ENCODE measurements around the gene DNHD1.

The DNHD1 gene

GRCh38 chr11:6565325-6565724, 68.2 kb downstream of the DNHD1 start:
- no peak for DNase-seq

- DNase-seq = no peak
Observed at GRCh38 chr11:6565988-6566703, 69.1 kb downstream of the DNHD1 start.

GRCh38 chr11:6566704-6567370, 69.8 kb downstream of the DNHD1 start:
- DNase-seq = no peak

DNA sequence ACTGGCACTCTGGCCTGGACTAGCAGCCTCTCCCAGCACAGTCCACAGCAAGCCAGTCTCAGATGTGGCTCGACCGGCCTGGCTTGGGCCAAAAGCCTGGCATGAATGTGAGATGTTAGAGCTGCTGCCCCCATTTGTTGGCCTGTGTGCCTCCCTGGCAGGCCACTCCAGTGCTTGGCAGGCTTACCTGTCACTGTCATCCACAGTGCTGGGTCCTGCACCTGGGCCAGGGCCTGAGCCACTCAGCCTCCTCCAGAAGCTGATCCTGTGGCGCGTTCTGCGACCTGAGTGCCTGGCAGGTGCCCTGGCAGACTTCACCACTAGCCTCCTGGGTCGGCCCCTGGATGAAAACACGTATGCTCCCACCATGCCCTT, 70.3 kb downstream of the DNHD1 start:
- DNase-seq = peak; percentile 50

DNA sequence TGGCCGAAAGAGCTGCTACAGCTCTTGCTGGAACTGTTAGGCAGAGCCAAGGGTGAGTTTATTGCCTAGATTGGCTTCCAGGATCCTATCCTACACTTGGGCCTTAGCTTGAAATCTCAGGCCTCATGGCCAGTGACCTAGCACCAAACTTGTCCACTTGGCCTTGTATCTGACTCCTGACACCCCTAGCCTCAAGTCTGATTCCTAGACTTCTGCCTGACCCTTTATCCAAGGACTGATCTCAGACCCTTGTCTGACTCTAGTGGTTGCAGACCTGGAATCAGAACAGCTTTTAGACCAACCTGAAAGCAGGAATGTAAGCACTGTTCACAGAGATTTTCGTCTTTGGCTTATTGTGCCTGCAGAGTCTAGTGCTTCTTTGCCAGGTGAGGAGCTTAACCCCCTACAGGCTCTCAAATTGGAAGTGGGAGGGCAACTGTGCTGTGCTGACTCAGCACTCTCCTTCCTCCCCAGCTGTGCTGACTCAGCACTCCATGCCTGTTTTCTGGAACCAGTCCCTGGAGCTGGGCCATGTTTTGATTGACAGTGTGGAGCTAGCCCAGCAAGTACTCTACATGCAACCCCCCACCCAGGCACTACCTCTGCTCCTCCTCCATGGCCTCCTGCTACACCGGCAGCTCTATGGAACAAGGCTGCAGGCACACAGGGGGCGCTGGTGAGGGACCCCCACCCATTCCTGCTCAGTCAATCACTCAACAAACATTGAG, 71.3 kb downstream of the DNHD1 start:
- no peak for DNase-seq

DNA sequence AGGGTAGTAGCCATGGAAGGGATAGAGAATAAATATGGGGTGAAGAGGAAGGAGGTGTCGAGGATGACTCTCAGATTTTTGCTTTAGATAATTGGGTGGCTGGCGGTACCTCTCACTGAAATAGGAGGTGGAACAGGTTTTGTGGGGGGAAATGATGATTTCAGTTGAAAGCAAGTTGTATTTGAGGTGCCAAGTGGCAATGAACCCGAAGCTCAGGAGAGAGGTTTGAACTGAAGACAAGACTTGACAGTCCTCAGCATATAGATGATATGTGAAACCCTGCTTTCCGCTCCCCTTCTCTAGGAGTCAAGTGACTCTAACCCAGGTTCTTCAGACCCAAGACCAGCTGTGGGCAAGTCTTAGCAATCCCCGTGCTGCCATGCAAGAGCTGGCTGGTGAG, 72.6 kb downstream of the DNHD1 start:
- DNase-seq = no peak

DNA sequence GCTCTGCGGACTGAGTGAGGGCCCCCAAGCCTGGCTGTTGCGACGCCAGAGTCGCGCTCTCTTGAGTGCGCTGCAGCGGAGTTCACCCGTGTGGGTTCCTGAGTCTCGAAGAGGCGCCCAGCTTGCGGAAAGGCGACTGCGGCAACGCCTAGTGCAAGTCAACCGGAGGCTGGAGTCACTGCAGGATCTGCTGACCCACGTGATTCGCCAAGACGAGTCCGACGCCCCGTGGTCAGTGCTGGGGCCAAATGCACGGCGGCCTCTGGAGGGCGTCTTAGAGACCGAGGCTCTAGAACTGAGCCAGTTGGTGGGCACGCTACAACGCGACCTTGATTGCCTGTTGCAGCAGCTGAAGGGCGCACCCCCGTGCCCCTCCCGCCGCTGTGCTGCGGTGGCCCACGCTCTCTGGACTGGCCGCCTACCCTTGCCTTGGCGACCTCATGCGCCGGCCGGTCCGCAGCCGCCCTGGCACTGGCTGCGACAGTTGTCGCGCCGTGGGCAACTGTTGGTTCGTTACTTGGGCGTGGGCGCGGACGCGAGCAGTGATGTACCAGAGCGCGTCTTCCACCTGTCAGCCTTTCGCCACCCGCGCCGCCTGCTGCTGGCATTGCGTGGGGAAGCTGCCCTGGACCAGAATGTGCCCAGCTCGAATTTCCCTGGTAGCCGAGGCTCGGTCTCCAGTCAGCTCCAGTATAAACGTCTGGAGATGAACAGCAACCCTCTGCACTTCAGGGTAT, 73.8 kb downstream of the DNHD1 start:
- no peak for DNase-seq

GRCh38 chr11:6571434-6572008, 74.4 kb downstream of the DNHD1 start:
- no peak for DNase-seq

GRCh38 chr11:6572215-6572614, 75.1 kb downstream of the DNHD1 start:
- no peak for DNase-seq

DNA sequence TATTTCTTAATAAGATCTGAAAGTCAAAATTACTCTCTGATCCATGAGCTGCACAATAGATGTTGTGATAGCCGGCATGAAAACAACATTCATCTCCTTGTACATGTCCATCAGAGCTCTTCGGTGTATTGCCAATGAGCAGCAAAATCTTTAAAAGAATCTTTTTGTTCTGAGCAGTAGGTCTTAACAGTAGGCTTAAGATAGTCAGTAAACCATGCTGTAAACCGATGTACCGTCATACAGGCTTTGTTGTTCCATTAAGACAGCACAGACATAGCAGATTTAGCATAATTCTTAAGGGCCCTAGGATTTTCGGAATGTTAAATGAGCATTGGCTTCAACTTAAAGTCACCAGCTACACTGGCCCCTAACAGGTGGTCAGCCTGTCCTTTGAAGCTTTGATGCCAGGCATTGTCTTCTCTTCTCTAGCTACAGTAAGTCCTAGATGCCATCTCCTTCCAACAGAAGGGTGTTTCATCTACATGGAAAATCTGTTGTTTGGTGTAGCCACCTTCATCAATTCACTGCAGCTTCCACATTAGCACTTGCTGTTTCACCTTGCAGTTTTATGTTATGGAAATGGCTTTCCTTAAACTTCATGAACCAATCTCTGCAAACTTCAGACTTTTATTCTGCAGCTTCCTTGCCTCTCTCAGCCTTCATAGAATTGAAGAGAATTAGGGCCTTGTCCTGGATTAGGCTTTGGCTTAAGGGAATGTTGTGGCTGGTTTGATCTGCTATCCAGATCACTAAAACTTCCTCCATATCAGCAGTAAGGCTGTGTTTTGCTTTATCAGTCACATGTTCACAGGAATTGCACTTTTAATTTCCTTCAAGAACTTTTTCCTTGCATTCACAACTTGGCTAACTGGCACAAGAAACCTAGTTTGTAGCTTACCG, 78.0 kb downstream of the DNHD1 start:
- no peak for DNase-seq

GRCh38 chr11:6576471-6577373, 79.6 kb downstream of the DNHD1 start:
- no peak for DNase-seq

DNA sequence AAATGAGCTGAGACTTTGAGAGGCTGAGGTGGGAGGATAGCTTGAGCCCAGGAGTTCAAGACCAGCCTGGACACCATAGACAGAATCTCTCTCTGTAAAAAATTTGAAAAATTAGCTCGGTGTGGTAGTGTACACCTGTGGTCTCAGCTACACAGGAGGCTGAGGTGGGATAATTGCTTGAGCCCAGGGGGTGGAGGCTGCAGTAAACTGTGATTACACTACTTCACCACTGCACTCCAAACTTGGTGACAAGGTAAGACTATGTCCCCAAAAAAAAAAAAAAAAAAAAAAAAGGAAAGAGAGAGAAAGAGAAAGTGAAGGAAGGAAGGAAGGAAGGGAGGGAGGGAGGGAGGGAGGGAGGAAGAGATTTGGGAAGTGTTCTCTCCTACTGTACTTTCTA, 81.1 kb downstream of the DNHD1 start:
- no peak for DNase-seq

- no peak for DNase-seq
Observed at GRCh38 chr11:6579681-6580080, 82.6 kb downstream of the DNHD1 start.

GRCh38 chr11:6583584-6583983, 86.5 kb downstream of the DNHD1 start:
- no peak for DNase-seq

DNA sequence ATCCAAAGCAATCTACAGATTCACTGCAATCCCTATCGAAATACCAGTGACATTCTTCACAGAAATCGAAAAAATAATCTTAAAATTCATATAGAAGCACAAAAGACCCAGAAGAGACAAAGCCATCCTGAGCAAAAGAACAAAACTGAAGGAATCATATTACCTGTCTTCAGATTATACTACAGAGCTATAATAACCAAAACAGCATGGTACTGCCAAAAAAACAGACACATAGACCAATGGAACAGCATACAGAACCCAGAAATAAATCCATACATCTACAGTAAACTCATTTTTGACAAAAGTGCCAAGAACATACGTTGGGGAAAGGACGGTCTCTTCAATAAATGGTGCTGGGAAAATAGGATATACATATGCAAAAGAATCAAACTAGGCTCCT, 87.4 kb downstream of the DNHD1 start:
- DNase-seq = no peak

- no peak for DNase-seq
Observed at GRCh38 chr11:6586434-6587359, 89.6 kb downstream of the DNHD1 start.

DNA sequence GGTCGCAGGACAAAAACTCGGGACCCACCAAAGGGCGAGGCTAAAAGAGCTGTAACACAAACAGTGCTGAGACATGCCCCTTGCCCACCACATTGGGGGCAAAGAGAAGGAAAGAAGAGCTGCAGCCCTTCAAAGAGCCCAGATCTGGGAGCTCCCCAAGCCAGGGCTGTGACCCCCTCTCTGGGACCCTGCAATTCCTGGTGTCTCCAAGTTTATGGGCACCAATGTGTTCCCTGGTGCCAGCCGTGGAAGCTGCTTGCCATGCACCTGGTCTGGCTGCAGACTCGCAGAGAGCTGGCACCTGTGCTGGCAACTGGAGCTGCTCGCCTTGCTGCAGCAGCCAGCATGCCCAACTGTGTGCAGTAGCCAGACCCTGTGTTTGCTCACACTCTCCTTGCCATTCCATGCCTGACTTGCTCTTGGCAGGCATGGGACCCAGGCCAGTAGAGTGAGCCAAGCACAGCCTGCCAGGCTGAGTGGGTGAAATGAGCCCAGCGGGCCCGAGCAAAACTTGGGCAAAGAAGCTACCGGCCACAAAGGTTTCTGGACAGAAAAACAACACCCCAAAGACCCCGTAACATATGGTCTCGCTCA, 90.4 kb downstream of the DNHD1 start:
- no peak for DNase-seq

GRCh38 chr11:6588018-6588417, 90.9 kb downstream of the DNHD1 start:
- no peak for DNase-seq

DNA sequence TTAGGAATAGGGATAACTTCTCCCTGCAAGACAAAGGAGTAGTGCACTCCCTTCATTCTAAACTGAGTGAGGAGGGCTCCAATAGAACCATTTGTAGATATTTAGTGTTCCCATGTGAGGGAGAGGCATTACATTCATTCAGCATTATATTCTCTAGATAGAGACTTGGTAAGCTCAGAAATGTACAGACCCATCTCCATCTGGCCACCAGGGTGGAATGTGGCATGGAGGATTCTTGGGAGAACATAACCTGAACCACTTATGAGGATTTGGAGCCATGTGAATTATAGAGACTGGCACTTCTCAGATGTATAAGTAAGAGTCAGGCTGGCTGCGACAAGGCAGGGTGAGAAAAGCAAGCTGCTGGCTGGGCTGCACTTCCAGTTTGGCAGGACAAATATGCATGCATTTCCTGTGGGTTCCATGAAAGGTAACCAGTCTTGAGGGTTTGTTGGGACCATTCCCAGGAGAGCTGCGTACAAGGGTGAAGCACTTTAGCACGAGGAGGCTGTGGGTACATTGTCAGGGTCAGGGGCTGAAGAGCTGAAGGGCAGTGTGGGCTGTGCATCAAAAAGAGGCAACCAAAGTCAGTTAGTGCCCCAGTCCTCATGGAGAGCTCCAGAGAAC, 97.2 kb downstream of the DNHD1 start:
- DNase-seq = no peak

Measured in activated CD8-positive, alpha-beta memory T cell treated with anti-CD3 and anti-CD28 coated beads for 24 hours (primary cell).